ENCODE results near the gene SIGLEC5.
"Not testable (repeated sequence)": the region's sequence is repeated elsewhere in the genome, so short reads cannot be mapped to it uniquely, and the experiment has no call there.

Gene SIGLEC5

GRCh38 chr19:51647318-51647717, 17.1 kb upstream of the SIGLEC5 start:
- H3K9me3 ChIP-seq (ENCODE audit: insufficient read depth, low read depth, low read length): no peaks in the 10 kb centered on the region
- H4K20me1 ChIP-seq (ENCODE audit: insufficient read depth, low read length, poor library complexity, severe bottlenecking): no peaks in the 10 kb centered on the region
- no peak overlapping the region for H2AFZ ChIP-seq (ENCODE audit: low read length)
- no peak for TF ChIP-seq CTCF (conservative IDR thresholded peaks at IDR 0.05; ENCODE audit: low read length)
- no peaks in the 10 kb centered on the region for H3K9me2 ChIP-seq (replicated peaks; ENCODE audit: low read depth, low read length)
- H3K4me1 ChIP-seq (ENCODE audit: insufficient read depth, low read length, poor library complexity, severe bottlenecking): no peaks in the 10 kb centered on the region
- H3F3A ChIP-seq (ENCODE audit: low read depth): no peaks in the 10 kb centered on the region
- H3K4me2 ChIP-seq (ENCODE audit: low read depth, low read length, poor library complexity, severe bottlenecking): no peak overlapping the region
- H3K36me3 ChIP-seq (ENCODE audit: insufficient read depth, low read length): no peaks in the 10 kb centered on the region
- no peaks in the 10 kb centered on the region for H3K79me2 ChIP-seq (ENCODE audit: insufficient read depth, low read length)
- H3K4me3 ChIP-seq (ENCODE audit: low read length, poor library complexity, severe bottlenecking): no peak overlapping the region
- no peak overlapping the region for H3K9ac ChIP-seq (ENCODE audit: low read depth, low read length, poor library complexity, severe bottlenecking)
- H3K27me3 ChIP-seq (ENCODE audit: insufficient read depth, low read length, poor library complexity, severe bottlenecking): no peaks in the 10 kb centered on the region

- not testable (repeated sequence) for H3K9me2 ChIP-seq (replicated peaks; ENCODE audit: low read depth, low read length); H3K79me2 ChIP-seq (ENCODE audit: insufficient read depth, low read length); H2AFZ ChIP-seq (ENCODE audit: low read length); H4K20me1 ChIP-seq (ENCODE audit: insufficient read depth, low read length, poor library complexity, severe bottlenecking); H3K9ac ChIP-seq (ENCODE audit: low read depth, low read length, poor library complexity, severe bottlenecking); H3K4me3 ChIP-seq (ENCODE audit: low read length, poor library complexity, severe bottlenecking); H3K4me2 ChIP-seq (ENCODE audit: low read depth, low read length, poor library complexity, severe bottlenecking); H3F3A ChIP-seq (ENCODE audit: low read depth); H3K36me3 ChIP-seq (ENCODE audit: insufficient read depth, low read length); H3K27me3 ChIP-seq (ENCODE audit: insufficient read depth, low read length, poor library complexity, severe bottlenecking); H3K4me1 ChIP-seq (ENCODE audit: insufficient read depth, low read length, poor library complexity, severe bottlenecking); H3K9me3 ChIP-seq (ENCODE audit: insufficient read depth, low read depth, low read length)
Observed at GRCh38 chr19:51646730-51647129, 16.5 kb upstream of the SIGLEC5 start, which contains the start of gene SIGLEC14. SIGLEC14 (minus strand) TSS chr19:51646825; CDS start chr19:51646759, 66 bp downstream.

- Histone ChIP-seq H2AFZ (ENCODE audit: low read length) (no peak overlapping the region), H3F3A (ENCODE audit: low read depth) (no peaks in the 10 kb centered on the region), H3K9me2 (replicated peaks; ENCODE audit: low read depth, low read length) (no peaks in the 10 kb centered on the region), H3K4me1 (ENCODE audit: insufficient read depth, low read length, poor library complexity, severe bottlenecking) (no peaks in the 10 kb centered on the region), H3K4me2 (ENCODE audit: low read depth, low read length, poor library complexity, severe bottlenecking) (no peak overlapping the region), H3K27me3 (ENCODE audit: insufficient read depth, low read length, poor library complexity, severe bottlenecking) (no peaks in the 10 kb centered on the region), H3K9me3 (ENCODE audit: insufficient read depth, low read depth, low read length) (no peaks in the 10 kb centered on the region), H4K20me1 (ENCODE audit: insufficient read depth, low read length, poor library complexity, severe bottlenecking) (no peaks in the 10 kb centered on the region), H3K79me2 (ENCODE audit: insufficient read depth, low read length) (no peaks in the 10 kb centered on the region), H3K36me3 (ENCODE audit: insufficient read depth, low read length) (no peaks in the 10 kb centered on the region), H3K4me3 (ENCODE audit: low read length, poor library complexity, severe bottlenecking) (no peak overlapping the region), H3K9ac (ENCODE audit: low read depth, low read length, poor library complexity, severe bottlenecking) (no peak overlapping the region)
- TF ChIP-seq CTCF (conservative IDR thresholded peaks at IDR 0.05; ENCODE audit: low read length): no peak
- TF ChIP-seq EZH2phosphoT487 (IDR thresholded peaks at IDR 0.05; ENCODE audit: borderline replicate concordance): no peak
Observed at GRCh38 chr19:51644636-51645271, 14.6 kb upstream of the SIGLEC5 start.

GRCh38 chr19:51641648-51642047, 11.4 kb upstream of the SIGLEC5 start:
- no peak overlapping the region for H2AFZ ChIP-seq (ENCODE audit: low read length)
- H3K4me2 ChIP-seq (ENCODE audit: low read depth, low read length, poor library complexity, severe bottlenecking): no peak overlapping the region
- no peaks in the 10 kb centered on the region for H3F3A ChIP-seq (ENCODE audit: low read depth)
- no peaks in the 10 kb centered on the region for H4K20me1 ChIP-seq (ENCODE audit: insufficient read depth, low read length, poor library complexity, severe bottlenecking)
- H3K9me2 ChIP-seq (replicated peaks; ENCODE audit: low read depth, low read length): no peaks in the 10 kb centered on the region
- no peaks in the 10 kb centered on the region for H3K36me3 ChIP-seq (ENCODE audit: insufficient read depth, low read length)
- no peak overlapping the region for H3K9ac ChIP-seq (ENCODE audit: low read depth, low read length, poor library complexity, severe bottlenecking)
- H3K4me3 ChIP-seq (ENCODE audit: low read length, poor library complexity, severe bottlenecking): no peak overlapping the region
- no peaks in the 10 kb centered on the region for H3K27me3 ChIP-seq (ENCODE audit: insufficient read depth, low read length, poor library complexity, severe bottlenecking)
- no peaks in the 10 kb centered on the region for H3K79me2 ChIP-seq (ENCODE audit: insufficient read depth, low read length)
- TF ChIP-seq EZH2phosphoT487 (IDR thresholded peaks at IDR 0.05; ENCODE audit: borderline replicate concordance) (no peak), CTCF (conservative IDR thresholded peaks at IDR 0.05; ENCODE audit: low read length) (no peak)
- H3K9me3 ChIP-seq (ENCODE audit: insufficient read depth, low read depth, low read length): no peaks in the 10 kb centered on the region
- H3K4me1 ChIP-seq (ENCODE audit: insufficient read depth, low read length, poor library complexity, severe bottlenecking): no peaks in the 10 kb centered on the region

Data from Loucy (cell line).